Mammary epithelial cell (primary cell): ENCODE measurements around the gene CABP2.

Experiments
- CTCF ChIP-seq, 2 donors: IDR thresholded peaks in 1 of 2; conservative IDR thresholded peaks in 1 of 2; 2 replicates each; pipeline ENCODE4 v1.5.1; 2011 to 2012; ENCODE audit warnings: inconsistent platforms in 2 of 2, low read length in 2 of 2, mild to moderate bottlenecking in 2 of 2, control low read depth in 1 of 2, low read depth in 1 of 2; ENCODE audit not compliant: insufficient read depth in 1 of 2; ENCODE audit errors: extremely low read depth in 1 of 2
- EZH2 ChIP-seq: IDR thresholded peaks from 2 replicates; pipeline ENCODE4 v1.6.1; 2012; ENCODE audit warnings: low read length, inconsistent platforms, borderline replicate concordance

GRCh38 chr11:67516806-67517205 is 6.4 kb downstream of the CABP2 start:
- TF ChIP-seq CTCF (conservative IDR thresholded peaks at IDR 0.05 in 1 of 2, IDR thresholded peaks at IDR 0.05 in 1 of 2; ENCODE audit: extremely low read depth in 1 of 2, insufficient read depth in 1 of 2, low read depth in 1 of 2, low read length in 2 of 2) (no peak), EZH2 (no peak)
